GM12801 (cell line): ENCODE measurements around the gene GFOD1.

ENCODE experiments used
- CTCF ChIP-seq: IDR thresholded peaks from one replicate; pipeline ENCODE4 v1.5.1; 2011; ENCODE audit warnings: control low read depth; ENCODE audit not compliant: insufficient read length; ENCODE audit errors: extremely low read depth

Gene GFOD1

DNA sequence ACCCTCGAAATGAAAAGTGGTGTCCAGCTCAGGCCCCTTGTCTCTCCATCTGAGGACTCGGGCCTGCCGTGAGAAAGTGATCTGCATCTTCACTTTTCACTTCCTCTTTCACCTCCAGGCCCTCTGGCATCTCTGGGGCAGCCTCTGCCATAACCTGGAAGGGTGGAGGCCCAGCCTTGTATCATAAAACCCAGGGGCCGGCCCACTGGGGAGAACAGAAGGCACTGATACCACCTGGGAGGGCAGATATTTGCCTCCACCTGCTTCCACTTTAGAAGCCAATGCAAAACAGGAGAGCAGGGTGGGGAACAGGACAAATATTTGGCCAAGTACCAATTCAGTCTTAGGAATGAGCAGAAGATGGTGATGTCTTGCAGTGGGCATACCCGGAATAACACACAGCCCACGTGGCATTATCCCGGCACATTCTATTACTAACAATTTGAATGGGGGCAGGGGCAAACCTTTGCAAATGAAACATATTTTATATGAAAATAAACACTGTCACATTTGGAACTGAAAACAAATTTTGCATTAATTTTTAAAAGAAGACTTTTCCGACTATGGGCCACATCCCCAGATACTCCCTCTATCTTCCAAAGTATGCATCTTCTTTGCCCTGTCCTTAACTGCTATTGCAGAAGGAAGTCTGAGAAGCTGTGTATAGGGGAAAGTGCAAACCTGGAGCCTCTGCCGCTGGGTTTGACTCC, 89.9 kb downstream of the GFOD1 start:
- TF ChIP-seq CTCF: no peak

GRCh38 chr6:13396241-13396792, 91.1 kb downstream of the GFOD1 start:
- TF ChIP-seq CTCF: no peak

DNA sequence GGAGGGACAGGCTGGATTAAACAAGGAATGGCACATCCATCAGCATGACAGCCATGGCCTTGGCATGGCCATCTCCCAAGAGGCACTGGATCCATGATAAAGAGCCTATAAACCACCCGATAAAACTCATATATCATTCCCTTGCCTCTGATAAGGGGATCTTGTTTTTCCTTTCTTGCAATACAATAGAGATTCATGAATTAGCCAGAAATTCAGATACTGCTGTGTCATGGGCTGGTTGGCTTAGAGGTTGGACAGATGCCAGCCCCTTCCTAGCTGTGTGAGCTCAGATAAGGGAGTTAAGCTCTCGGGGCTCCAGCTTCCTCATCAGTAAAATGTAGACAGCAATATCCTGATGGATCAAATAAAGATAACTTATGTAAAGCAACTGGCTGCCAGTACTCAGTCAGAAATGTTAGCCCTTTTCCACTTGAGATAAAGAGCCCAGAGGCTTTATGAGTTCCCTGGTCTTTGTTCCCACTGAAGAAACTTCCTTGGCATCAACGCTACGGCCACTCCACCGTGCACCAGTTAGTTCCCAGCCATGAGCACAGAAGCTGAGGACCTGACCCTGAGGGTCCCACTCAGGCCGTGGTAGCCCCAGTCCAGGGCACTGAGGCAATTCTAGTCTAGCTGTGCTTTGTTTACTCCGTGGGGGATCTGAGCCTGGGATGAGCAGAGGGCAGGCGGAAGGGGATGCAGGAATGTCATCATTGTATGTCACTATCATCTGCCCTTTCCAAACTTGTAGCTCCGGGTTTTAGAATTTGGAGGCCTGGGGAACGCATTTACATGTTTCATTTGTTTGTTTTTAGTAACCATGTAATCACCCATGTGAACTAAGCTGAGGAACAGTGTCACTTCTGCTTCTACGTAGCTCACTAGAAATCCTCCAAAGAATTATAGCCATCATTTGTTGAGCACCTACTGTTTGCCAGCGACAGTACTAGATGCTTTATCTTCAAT, 91.8 kb downstream of the GFOD1 start:
- no peak for TF ChIP-seq CTCF

DNA sequence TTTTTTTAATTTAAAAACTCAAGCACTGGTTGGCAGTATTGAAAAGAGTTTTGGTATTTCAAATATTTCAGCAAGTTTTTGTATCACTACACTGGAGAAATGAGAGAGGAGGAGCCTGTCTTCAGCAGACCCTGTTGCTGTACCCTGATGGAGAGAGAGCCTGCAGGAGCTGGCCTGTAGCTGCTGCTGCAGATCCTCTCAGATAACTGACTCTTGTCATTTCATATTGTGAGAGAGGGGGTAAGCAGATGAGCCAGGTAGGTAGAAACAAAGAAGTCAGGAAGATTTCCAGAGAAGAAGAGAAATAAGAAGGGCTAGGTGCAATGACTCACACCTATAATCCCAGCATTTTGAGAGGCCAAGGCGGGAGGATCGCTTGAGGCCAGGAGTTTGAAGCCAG, 94.9 kb downstream of the GFOD1 start:
- TF ChIP-seq CTCF: no peak

DNA sequence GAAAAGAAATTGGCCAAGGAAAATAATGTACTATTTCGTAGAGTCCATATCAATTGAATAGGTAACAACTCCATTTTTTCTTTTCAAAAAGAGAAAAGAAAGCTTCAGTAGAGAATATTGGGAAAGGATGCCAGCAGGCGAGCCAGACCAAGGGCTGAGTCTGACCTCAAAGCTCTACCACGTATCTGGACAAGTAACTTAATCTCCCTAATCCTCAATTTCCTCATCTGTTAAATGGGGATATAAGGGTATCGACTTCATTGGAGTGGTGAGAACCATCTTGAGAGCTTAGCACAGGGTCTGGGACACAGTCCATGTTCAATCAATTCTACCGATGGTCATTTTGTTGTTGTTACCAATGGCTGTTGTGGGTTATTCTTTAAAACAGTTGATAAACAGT, 95.9 kb downstream of the GFOD1 start:
- no peak for TF ChIP-seq CTCF

DNA sequence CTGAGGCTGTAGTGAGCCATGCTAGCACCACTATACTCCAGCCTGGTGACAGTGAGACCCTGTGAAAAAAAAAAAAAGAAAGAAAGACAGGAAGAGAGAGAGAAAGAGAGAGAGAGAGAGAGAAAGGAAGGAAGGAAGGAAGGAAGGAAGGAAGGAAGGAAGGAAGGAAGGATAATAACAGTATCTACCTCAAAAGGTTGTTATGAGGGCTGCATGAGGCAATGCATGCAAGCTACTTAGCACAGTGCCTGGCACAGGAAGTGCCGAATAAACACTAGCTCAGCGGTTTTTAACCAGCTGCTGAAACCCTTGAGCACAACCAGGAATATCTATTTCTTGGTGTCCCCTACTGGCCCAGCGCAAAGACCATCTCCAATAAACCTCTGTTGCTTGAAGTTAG, 96.7 kb downstream of the GFOD1 start:
- no peak for TF ChIP-seq CTCF

DNA sequence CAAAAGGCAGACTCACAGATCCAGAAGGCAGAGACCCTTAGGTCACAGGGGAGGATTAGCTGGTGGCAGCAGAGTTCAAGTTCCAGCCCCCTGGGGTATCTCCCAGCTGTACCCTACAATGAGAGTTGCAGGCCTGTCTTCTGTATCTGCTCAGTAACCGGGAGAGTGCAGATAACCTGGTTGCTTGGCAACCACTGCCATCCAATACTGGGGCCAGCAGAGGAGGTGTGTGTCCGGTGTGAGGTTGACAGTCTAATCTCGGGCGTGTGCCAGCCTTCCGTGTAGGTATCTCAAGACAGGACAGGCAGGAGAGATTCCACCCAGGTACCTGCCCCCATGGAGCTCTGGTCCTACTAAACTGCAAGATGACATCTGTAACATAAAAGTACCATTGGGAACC, 102.4 kb downstream of the GFOD1 start:
- TF ChIP-seq CTCF: no peak
